CD4-positive, alpha-beta T cell treated with Interferon gamma for 1 hour (primary cell): ENCODE data around the gene RALGAPA1.
"Not testable (repeated sequence)": the region's sequence is repeated elsewhere in the genome, so short reads cannot be mapped to it uniquely, and the experiment has no call there.

ENCODE experiments used
- DNase-seq: peaks from one replicate; pipeline ENCODE4 v3.0.0-alpha.2; 2020

RALGAPA1 gene

DNA sequence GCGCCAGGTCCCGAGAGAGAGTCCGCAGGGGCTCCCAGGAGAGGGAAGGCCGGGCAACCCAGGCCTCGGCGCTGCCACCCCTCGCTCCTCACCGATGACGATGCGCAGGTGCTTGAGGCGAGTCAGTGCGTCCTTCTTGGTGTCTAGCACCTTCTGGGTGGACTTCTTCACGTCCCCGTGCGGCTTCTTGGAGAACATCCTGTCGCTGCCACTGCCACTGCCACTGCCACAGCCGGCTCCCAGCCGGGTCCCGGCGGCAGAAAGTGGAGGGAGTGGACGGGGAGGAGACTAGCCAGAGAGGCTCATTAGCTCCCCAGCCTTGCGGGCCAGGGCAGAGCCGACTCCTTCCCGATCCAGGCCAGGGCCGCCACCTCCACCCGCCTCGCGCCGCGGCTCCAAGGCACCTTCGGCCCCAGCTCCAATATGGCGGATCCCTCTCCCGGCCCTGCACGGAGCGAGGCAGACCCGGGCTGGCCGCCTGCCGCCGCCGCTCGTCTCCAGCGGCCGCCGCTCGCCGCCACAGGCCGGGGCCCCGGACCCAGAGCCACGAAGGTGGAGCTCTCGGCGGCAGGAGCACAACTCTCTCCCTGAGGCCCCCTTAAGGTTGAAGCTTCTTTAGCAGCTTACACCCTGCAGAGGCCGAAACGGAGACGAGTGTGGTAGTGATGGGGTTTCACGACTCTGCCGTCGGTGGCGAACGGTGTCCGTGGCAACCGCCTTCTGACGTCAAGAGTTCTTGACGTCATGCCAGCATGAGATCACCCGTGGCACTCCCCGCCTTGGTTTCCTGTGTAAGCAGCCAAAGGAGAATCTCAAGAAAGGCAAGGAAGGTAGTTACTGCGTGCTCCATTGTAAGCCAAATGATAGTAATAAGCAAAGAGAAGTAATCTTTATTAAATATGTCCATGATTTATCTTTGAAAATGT, at the start of gene RALGAPA1:
TSS of gene RALGAPA1 (minus strand) at position 658 of the 926 bp plus-strand sequence. CDS start at position 198, 460 bp downstream.
- DNase-seq = peak; percentile 97

DNA sequence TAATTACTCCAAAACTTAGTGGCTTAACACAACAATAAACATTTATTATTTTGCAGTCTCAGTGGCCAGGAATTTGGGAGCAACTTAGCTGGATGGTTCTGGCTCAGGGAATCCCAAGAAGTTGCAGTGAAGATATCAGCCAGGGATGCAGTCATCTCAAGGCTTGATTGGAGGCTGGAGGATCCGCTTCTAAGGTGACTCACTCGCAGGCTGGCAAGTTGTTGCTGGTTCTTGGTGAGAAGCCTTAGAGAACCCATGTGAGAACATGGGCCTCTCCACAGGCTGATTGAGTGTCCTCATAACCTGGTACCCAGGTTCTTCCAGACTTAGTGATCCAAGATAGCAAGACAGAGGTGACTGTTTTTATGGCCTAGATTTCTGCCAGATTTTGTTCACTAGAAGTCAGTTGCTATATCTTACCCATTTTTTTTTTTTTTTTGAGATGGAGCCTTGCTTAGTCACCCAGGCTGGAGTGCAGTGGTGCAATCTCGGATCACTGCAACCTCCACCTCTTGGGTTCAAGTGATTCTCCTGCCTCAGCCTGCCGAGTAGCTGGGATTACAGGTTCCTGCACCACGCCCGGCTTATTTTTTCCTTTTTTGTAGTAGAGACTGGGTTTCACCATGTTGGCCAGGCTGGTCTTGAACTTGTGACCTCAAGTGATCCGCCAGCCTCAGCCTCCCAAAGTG, 49.6 kb upstream of the RALGAPA1 start:
- no peak for DNase-seq

DNA sequence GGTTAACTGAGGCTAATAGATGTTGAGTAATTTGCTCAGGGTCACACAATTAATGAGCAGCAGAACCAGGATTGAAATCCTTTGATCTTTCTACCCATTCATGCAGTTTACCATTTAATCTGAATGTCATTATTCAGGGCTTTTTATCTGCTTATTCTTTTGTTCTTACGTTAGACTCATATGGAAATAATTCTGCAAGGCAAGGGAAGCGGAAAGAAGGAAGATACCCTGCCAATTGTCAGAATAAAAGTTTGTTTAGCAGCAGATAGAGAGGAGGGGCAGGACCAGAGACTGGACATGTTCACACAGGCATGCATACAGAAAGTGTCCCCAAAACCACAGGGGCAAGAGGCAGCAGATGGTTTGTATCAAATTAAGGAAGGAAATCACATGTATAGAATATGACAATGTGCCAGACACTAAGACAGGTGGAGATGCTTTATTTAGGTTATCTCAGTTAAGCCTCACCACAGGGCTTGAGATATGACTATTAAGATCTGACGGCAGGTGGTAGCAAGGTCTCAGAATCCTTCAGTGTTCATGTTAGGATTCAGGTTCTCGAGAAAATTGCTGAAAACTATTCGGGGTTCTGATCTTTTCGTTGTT, 46.9 kb upstream of the RALGAPA1 start:
- DNase-seq = no peak

DNA sequence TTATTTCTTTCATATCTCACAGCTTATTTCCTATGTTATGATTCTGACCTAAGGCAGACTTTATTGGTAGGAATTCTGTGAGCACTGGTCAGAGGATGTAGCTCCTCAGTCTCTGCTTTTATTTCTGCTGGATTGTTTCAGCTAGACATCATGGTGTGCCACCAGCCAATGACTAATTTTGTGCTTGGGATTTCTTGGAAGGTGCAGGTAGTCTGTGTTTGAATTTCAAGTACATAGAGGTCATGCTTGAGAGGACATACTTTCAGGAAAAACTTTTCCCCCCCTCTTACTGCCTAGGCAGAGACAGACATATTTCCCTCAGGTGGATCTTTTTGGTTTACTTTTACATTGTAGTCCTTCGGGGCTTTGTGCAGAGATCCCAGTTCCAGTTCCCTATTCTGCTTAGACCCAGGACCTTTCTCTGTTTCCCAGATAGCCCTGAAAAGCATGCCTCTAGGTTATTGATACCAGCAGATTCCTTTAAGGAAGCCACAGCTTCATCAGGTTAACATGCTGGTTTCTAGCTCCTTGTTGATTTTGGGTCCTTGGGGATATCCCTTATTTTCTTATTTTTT, 45.7 kb upstream of the RALGAPA1 start:
- DNase-seq = no peak

DNA sequence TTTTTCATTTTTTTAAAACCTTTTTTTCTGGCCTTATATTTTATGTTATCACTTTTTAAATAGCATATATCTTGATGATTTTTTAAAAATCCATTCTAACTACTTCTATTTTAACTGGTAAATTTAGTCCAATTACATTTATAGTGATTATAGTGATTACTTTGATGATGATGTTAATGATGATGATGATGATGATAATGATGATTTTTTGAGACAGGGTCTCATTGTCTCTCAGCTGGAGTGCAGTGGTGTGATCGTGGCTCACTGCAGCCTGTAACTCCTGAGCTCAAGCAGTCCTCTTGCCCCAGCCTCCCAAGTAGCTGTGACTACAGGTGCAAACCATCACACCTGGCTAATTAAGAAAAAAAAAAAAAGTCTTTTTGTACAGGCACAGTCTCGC, 44.1 kb upstream of the RALGAPA1 start:
- no peak for DNase-seq

DNA sequence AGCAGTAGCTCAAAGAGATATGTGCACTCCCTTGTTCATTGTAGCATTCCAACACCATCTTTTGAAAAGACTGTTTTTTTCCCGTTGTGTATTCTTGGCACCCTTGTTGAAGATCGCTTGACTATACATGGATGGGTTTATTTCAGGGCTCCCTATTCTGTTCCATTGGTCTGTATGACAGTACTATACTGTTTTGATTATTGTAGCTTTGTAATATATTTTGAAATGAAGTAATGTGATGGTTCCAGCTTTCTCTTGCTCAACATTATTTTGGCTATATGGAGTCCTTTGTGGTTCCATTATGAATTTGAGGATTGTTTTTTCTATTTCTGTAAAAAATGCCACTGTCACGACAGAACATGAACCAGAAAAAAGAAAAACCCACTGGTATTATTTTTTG, 42.7 kb upstream of the RALGAPA1 start:
- no peak for DNase-seq

DNA sequence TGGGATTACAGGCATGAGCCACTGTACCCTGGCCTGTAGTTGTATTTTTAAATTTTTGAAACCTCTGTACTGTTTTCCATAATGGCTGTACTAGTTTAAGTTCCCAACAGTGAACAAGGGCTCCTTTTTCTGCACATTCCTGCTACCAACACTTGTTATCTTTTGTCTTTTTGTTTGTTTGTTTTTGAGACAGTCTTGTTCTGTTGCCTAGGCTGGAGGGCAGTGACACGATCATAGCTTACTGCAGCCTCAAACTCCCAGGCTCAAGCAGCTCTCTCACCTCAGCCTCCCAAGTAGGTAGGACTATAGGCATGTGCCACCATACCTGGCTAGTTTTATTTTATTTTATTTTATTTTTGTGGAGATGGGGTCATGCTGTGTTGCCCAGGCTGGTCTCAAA, 40.0 kb upstream of the RALGAPA1 start:
- DNase-seq = no peak

DNA sequence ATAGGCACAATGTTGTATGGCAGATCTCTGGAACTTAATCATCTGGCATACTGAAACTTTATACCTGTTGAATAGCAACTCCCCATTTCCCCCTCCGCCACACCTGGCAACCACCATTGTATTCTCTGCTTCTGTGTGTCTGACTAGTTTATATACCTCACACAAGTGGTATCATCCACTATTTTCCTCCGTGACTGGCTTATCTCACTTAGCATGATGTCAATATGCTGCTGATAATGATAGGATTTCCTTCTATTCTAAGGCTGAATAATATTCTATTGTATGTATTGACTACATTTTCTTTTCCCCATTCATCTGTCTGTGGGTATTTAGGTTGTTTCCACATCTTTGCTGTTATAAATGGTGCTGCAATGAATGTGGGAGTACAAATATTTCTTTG, 38.5 kb upstream of the RALGAPA1 start:
- DNase-seq = no peak

DNA sequence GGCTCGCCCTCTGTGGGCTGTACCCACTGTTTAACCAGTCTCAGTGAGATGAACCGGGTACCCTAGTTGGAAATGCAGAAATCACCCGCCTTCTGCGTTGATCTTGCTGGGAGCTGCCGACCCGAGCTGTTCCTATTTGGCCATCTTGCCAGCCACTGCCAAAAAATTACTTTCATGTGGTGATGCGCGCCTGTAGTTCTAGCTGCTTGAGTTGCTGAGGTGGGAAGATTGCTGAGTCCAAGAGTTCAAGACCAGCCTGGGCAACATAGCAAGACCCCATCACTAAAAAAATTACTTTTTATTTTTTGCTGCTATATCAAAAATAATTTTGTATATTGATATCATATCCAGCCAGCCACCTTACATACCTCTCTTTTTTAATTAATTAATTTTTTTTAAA, 35.4 kb upstream of the RALGAPA1 start:
- no peak for DNase-seq

DNA sequence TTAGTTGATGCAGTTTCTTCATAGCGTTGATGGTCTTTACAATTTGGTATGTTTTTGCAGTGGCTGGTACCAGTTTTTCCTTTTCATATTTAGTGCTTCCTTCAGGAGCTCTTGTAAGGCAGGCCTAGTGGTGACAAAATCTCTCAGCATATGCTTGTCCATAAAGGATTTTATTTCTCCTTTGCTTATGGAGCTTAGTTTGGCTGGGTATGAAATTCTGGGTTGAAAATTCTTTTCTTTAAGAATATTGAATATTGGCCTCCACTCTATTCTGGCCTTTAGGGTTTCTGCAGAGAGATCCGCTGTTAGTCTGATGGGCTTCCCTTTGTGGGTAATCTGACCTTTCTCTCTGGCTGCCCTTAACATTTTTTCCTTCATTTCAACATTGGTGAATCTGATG, 33.1 kb upstream of the RALGAPA1 start:
- DNase-seq = not testable (repeated sequence)

DNA sequence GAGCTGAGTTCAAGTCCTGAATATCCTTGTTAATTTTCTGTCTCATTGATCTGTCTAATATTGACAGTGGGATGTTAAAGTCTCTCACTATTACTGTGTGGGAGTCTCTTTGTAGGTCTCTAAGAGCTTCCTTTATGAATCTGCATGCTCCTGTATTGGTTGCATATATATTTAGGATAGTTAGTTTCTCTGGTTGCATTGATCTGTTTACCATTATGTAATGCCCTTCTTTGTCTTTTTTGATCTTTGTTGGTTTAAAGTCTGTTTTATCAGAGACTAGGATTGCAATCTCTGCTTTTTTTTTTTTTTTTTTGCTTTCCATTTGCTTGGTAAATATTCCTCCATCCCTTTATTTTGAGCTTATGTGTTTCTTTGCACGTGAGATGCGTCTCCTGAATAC, 32.6 kb upstream of the RALGAPA1 start:
- DNase-seq = not testable (repeated sequence)

DNA sequence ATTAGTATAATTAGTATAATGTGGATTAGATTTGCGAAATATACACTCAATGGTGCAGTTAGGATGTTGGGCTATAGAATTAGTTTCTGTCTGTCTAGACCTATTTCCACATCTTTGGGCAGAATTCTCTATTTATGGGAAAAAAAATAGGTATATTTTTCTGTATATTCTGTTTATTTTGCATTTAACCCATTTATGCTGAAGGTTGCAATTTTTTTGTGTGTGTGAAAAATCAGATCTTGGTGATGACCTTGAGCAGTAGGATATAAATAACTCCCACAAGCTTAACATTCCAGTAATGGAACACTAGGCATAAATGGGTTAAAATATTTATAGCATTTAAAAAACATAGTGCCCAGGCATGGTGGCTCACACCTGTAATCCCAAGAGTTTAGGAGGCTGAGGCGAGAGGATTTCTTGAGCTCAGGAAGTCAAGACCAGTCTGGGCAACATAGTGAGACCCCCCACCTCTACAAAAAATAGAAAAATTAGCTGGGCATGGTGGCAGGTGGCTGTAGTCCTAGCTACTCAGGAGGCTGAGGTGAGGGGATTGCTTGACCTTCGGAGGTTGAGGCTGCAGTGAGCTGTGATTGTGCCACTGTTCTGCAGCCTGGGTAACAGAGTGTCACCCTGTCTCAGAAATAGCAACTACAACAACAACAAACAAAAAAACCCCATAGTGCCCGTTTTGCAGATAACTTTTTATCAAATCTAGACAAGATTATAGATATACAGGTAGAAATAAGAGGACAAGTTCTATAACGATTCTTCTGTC, 26.3 kb upstream of the RALGAPA1 start:
- no peak for DNase-seq

DNA sequence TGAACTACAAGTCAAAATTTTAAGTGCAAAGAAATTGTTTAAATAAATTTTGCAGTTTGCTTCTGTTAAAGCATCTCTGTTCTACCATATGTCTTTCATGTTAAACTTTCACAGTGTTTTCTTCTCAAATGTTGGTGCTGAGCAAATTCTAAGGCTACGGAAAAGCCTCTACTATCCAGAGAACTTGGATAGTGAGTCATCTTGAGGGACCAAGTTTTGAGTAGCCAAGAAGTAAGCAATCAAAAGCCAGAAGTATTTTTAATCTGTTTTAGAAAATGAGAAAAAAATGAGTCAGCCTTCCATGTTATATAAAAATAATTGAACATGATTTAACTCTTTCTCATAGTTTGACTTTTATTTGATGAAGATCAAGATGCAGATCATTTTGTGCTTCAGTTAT, 20.4 kb upstream of the RALGAPA1 start:
- no peak for DNase-seq

DNA sequence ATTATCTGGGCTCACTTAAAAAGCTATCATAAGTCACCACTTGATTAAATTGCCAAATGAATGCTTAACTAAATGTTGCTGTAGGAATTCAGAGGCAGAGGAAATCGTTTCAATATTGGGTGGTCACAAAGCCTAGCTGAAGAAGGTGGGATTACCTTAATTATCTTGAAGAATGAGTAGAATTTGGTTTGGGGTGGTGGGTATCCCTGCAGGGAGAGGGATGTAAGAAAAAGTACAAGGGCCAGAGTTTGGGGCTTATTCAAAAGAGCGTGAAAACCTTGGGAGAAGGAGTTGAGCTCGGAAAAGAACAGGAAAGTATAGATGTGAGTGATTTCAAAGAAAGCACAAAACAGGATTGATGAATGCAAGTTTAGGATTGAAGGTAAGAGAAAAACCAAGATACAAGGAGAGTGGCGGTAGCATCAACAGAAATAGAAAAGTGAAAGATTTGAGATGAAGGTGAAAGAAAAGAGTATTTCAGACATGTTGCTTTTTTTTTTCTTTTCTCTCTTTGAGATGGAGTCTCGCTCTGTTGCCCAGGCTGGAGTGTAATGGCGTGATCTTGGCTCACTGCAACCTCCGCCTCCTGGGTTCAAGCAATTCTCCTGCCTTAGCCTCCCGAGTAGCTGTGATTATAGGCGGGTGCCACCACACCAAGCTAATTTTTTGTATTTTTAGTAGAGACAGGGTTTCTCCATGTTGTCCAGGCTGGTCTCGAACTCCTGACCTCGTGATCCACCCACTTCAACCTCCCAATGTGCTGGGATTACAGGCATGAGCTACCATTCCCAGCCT, 18.8 kb upstream of the RALGAPA1 start:
- DNase-seq = no peak

DNA sequence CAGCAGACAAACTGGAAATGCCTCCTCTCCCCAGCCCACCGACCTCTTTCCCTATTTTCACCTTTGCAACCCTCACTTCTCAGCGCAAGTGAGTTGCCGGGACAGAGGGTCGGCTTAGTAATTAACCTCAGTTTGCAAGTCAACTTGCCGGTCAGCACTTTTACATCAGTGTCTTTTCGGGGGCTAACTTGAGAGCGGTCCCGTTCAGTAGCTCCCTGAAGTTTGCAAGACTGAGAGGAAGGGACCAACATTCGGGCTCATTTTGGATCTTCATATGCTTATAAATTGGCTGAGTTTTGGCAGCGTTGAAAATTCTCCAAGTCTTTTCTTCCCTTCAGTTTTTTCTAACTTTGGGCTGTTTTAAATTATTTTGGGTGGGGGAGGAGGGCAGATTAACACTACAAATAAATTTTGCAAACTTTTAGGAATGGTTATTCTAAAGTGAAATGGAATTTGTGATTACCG, 17.9 kb upstream of the RALGAPA1 start:
- no peak for DNase-seq

DNA sequence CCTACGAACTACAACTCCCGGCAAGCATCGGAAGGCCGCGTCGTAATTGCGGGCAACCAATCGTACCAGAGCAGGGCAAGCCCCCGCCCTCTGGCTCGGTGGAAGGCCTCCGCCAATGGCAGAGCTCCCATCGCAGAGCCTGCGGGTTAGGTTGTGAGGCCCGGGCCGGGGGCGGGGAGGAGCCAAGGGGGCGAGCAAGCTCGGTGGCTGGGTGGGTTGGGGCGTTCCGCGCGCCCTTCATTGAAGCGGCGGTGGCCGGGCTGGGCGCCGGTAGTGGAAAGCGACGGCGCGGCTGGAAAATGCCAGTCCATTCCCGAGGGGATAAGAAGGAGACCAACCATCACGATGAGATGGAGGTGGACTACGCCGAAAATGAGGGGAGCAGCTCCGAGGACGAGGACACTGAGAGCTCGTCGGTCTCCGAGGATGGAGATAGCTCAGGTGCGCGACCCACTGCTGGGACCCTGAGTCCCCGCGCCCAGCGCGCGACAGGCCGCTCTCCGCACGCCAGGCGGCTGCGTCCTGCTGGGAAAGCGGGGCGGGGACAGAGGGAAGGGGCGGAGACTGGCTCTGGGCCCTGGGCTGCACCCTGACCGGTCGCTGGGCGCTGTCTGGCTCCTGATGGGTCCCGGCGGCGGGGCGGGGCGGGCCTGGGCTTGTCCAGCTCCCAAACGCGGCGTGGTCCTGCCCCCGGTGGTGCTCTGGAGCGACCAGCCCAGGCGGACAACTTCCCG, 17.3 kb upstream of the RALGAPA1 start, which contains the start of gene BRMS1L:
TSS of gene BRMS1L (plus strand) at position 121 of the 734 bp plus-strand sequence. CDS start at position 300, 179 bp downstream.
- DNase-seq = peak; percentile 97

DNA sequence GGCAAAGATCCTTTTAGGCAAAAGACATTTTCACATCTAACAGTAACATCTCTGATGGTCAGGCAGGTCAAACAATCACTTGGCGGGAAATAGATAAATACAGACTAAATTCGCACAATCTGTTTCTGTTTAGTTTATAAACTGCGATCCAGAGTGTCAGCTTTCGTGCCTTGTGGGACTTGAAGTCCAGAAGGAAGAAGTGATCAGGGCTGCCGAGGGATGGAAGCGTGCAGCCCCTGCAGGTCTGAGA, 16.8 kb upstream of the RALGAPA1 start:
- DNase-seq = no peak

DNA sequence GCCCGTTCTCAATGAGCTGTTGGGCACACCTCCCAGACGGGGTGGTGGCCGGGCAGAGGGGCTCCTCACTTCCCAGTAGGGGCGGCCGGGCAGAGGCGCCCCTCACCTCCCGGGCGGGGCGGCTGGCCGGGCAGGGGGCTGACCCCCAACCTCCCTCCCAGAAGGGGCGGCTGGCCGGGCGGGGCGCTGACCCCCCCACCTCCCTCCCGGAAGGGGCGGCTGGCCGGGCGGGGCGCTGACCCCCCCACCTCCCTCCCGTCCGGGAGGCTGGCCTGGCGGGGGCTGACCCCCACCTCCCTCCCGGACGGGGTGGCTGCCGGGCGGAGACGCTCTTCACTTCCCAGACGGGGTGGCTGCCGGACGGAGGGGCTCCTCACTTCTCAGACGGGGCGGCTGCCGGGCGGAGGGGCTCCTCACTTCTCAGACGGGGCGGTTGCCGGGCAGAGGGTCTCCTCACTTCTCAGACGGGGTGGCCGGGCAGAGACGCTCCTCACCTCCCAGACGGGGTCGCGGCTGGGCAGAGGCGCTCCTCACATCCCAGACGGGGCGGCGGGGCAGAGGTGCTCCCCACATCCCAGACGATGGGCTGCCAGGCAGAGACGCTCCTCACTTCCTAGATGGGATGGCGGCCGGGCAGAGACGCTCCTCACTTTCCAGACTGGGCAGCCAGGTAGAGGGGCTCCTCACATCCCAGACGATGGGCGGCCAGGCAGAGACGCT, 15.5 kb upstream of the RALGAPA1 start:
- DNase-seq = not testable (repeated sequence)

DNA sequence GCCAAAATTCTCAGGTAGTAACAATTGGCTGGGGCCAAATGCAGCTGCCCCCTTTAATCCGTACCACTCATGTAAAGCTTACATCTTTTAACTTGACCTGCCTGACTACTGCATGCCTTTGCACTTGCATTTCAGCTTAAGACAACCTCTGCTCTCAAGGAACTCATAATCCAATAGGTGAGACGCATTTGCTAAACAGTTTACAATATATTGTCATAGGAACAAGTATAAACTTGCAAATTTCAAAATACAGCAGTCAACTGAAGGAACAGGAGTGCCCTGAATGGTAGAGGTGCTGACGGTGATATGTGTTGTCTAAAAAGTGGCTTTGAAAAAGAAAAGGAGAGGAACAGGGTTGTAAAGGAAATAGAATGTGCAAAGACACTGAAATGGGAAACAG, 13.4 kb upstream of the RALGAPA1 start:
- no peak for DNase-seq
